Fibroblast of pulmonary artery (primary cell): Measurements from ENCODE around the gene JAG2.
A peak's percentile ranks its signal among the peaks of the same experiment; 100 is the strongest.

Experiments used
- DNase-seq: peaks from one replicate; pipeline ENCODE4 v3.0.0-alpha.2; 2010; ENCODE audit warnings: low read depth
- H3K4me3 ChIP-seq: replicated peaks from 2 replicates; pipeline ENCODE4 v1.5.1; 2011; ENCODE audit warnings: low read depth, mild to moderate bottlenecking, control low read depth, low read length, moderate library complexity
- CTCF ChIP-seq: IDR thresholded peaks from 2 replicates; pipeline ENCODE4 v1.5.1; 2011; ENCODE audit warnings: mild to moderate bottlenecking, control low read depth, low read length, inconsistent platforms; ENCODE audit errors: missing control alignments

The JAG2 gene

GRCh38 chr14:105200074-105200473, 31.5 kb upstream of the JAG2 start:
- DNase-seq: no peak
- no peak overlapping the region for H3K4me3 ChIP-seq
- TF ChIP-seq CTCF: no peak

GRCh38 chr14:105199093-105199492, 30.5 kb upstream of the JAG2 start:
- TF ChIP-seq CTCF: no peak
- peak; percentile 44 for DNase-seq

GRCh38 chr14:105198588-105198987, 30.0 kb upstream of the JAG2 start:
- no peak overlapping the region for H3K4me3 ChIP-seq
- no peak for TF ChIP-seq CTCF
- no peak for DNase-seq

More at GRCh38 chr14:105199093-105199492, 30.5 kb upstream of the JAG2 start:
- no peak overlapping the region for H3K4me3 ChIP-seq

- H3K4me3 ChIP-seq: no peak overlapping the region
- peak; percentile 76 for DNase-seq
- TF ChIP-seq CTCF: no peak
Observed at GRCh38 chr14:105197211-105197641, 28.6 kb upstream of the JAG2 start.

GRCh38 chr14:105196265-105196960, 27.8 kb upstream of the JAG2 start:
- TF ChIP-seq CTCF: no peak

GRCh38 chr14:105195522-105196264, 27.1 kb upstream of the JAG2 start:
- no peak for TF ChIP-seq CTCF
- no peak for DNase-seq
- H3K4me3 ChIP-seq: no peak overlapping the region

More at GRCh38 chr14:105196265-105196960, 27.8 kb upstream of the JAG2 start:
- DNase-seq: no peak
- H3K4me3 ChIP-seq: no peak overlapping the region
